Endothelial cell of umbilical vein (primary cell): ENCODE data around the gene C3orf22. TPM values are rescaled to one million over a fixed set of nuclear protein-coding genes. Genes with fewer than 3 reads are reported as not detected.

ENCODE experiments used
- BruUV-seq: library from RNA; stranded (reverse); fragments of 400-500 nt; replicated peaks from 2 replicates; lab custom pipeline; 2021; lab: Mats Ljungman, UMichigan
- CTCF ChIA-PET: fragments of 300-600, 350-600 bp; sonication (Branson Sonifier 250); formaldehyde crosslinking; loops from one replicate; lab custom pipeline; 2021; ENCODE audit warnings: antibody characterized with exemption, inconsistent platforms; lab: Charles Lee
- POLR2A ChIA-PET: fragments of 300-600, 350-600 bp; sonication (Branson Sonifier 250); formaldehyde crosslinking; loops from one replicate; lab custom pipeline; 2021; ENCODE audit warnings: antibody characterized with exemption, inconsistent platforms; lab: Charles Lee
- DNase-seq: peaks from one replicate; pipeline ENCODE4 v3.0.0-alpha.2; 2011; ENCODE audit warnings: low read depth, low spot score
- FAIRE-seq: peaks from 2 replicates; lab custom pipeline; 2011; peaks lifted over from hg19 to GRCh38; lab: Jason Lieb, UNC
- H2AFZ ChIP-seq: 2 replicates; pipeline ENCODE4 v1.6.0; 2012; ENCODE audit warnings: low read depth, low read length, control low read depth, inconsistent platforms
- H3K27ac ChIP-seq: 2 replicates; pipeline ENCODE4 v1.5.1; 2011; ENCODE audit warnings: low read depth, mild to moderate bottlenecking, control low read depth, low read length, moderate library complexity; ENCODE audit not compliant: insufficient read depth
- H3K27me3 ChIP-seq, 2 experiments: 2 replicates each; pipeline versions ENCODE4 v1.6.0 to v1.6.1; 2011; ENCODE audit warnings: low read length in 2 of 2, mixed read lengths in 1 of 2; ENCODE audit not compliant: control insufficient read depth in 2 of 2, insufficient read depth in 2 of 2
- H3K36me3 ChIP-seq, 2 experiments: 2 replicates in 1 of 2; 3 replicates in 1 of 2; pipeline ENCODE4 v1.5.1; 2011; ENCODE audit warnings: low read length in 2 of 2, mild to moderate bottlenecking in 1 of 2, moderate library complexity in 1 of 2; ENCODE audit not compliant: control insufficient read depth in 2 of 2, insufficient read depth in 2 of 2; ENCODE audit errors: extremely low read depth in 1 of 2
- H3K4me1 ChIP-seq: 3 replicates; pipeline ENCODE4 v1.5.1; 2011; ENCODE audit warnings: mild to moderate bottlenecking, low read length; ENCODE audit not compliant: control insufficient read depth, insufficient read depth; ENCODE audit errors: extremely low read depth
- H3K4me2 ChIP-seq: 2 replicates; pipeline ENCODE4 v1.6.1; 2011; ENCODE audit warnings: low read length, control low read depth, mixed read lengths; ENCODE audit not compliant: insufficient read depth
- H3K4me3 ChIP-seq, 3 experiments: fragments of 200-600 bp in 1 of 3; sonication (generic), shearing (Covaris generic) in 1 of 3; replicated peaks in 1 of 3; 2 replicates each; pipeline ENCODE4 v1.5.1; 2011 to 2016; ENCODE audit warnings: control low read depth in 3 of 3, low read length in 3 of 3, mild to moderate bottlenecking in 2 of 3, inconsistent platforms in 1 of 3, low read depth in 1 of 3, moderate library complexity in 1 of 3; ENCODE audit not compliant: insufficient read depth in 1 of 3
- H3K79me2 ChIP-seq: 2 replicates; pipeline ENCODE4 v1.6.0; 2012; ENCODE audit warnings: low read length, inconsistent platforms; ENCODE audit not compliant: control insufficient read depth, insufficient read depth
- H3K9ac ChIP-seq: replicated peaks from 2 replicates; pipeline ENCODE3; 2011; ENCODE audit warnings: low read length, control low read depth; ENCODE audit not compliant: insufficient read depth; ENCODE audit errors: extremely low read depth
- H3K9me1 ChIP-seq: replicated peaks from 3 replicates; pipeline ENCODE4 v1.6.0; 2011; ENCODE audit warnings: mild to moderate bottlenecking, low read length; ENCODE audit not compliant: control insufficient read depth, insufficient read depth; ENCODE audit errors: extremely low read depth
- H3K9me3 ChIP-seq: replicated peaks from 2 replicates; pipeline ENCODE4 v1.5.1; 2012; ENCODE audit warnings: low read length, inconsistent platforms; ENCODE audit not compliant: control insufficient read depth, insufficient read depth
- H4K20me1 ChIP-seq: replicated peaks from 2 replicates; pipeline ENCODE3; 2011; ENCODE audit warnings: mild to moderate bottlenecking, low read length; ENCODE audit not compliant: control insufficient read depth, insufficient read depth; ENCODE audit errors: extremely low read depth
- EZH2 ChIP-seq: IDR thresholded peaks from 2 replicates; pipeline ENCODE4 v1.6.1; 2012; ENCODE audit warnings: borderline replicate concordance, low read depth, mild to moderate bottlenecking, moderate library complexity, low read length, inconsistent platforms; ENCODE audit not compliant: severe bottlenecking
- FOS ChIP-seq: IDR thresholded peaks from 2 replicates; pipeline ENCODE4 v1.6.1; 2011; ENCODE audit warnings: mild to moderate bottlenecking, low read length, moderate library complexity, borderline replicate concordance; ENCODE audit not compliant: insufficient read depth
- GATA2 ChIP-seq: IDR thresholded peaks from 2 replicates; pipeline ENCODE4 v1.7.0; 2011; ENCODE audit warnings: low read depth, mild to moderate bottlenecking, moderate library complexity, mixed read lengths, low read length; ENCODE audit not compliant: insufficient read length, insufficient read depth
- JUN ChIP-seq: IDR thresholded peaks from 2 replicates; pipeline ENCODE4 v1.6.1; 2011; ENCODE audit warnings: borderline replicate concordance, low read depth; ENCODE audit not compliant: insufficient read length, insufficient read depth
- MAX ChIP-seq: IDR thresholded peaks from 2 replicates; pipeline ENCODE4 v1.6.1; 2011; ENCODE audit not compliant: insufficient read depth, insufficient read length
- POLR2A ChIP-seq: IDR thresholded peaks from 2 replicates; pipeline ENCODE4 v1.6.1; 2012; ENCODE audit warnings: low read depth, mild to moderate bottlenecking, control low read depth, low read length
- dilution Hi-C: fragments of 300-500 bp; cut with MboI; formaldehyde crosslinking; loops from one replicate; pipeline ENCODE4 v1.15.0; 2019; ENCODE audit warnings: low sequenced_read_pairs; ENCODE audit not compliant: extremely low pct_ligation_motif_present
- intact Hi-C: fragments of 100-400 bp; cut with micrococcal nuclease; formaldehyde crosslinking; loops from one replicate; pipeline ENCODE4 v1.10.0; 2022
- polyA plus RNA-seq, 4 experiments: library from polyadenylated mRNA; depleted of rRNA in 3 of 4; stranded (reverse) in 3 of 4; unstranded in 1 of 4; fragments of >200 nt; gene quantifications; 2 replicates each; pipeline versions ENCODE4 v1.2.1 to v1.2.3, GENCODE V29; 2011 to 2012; ENCODE audit warnings: missing spikeins in 1 of 4
- total RNA-seq: library from RNA; stranded (reverse); gene quantifications from 2 replicates; pipeline ENCODE4 v1.2.3, GENCODE V29; 2021
- TF ChIP-seq, protein P1 (sequence below), 2 donors: IDR thresholded peaks; 1 replicate in 1 of 2; 2 replicates in 1 of 2; pipeline ENCODE4 v1.5.1; 2011; ENCODE audit warnings: low read length in 2 of 2, mild to moderate bottlenecking in 2 of 2, moderate library complexity in 2 of 2, control low read depth in 1 of 2, inconsistent platforms in 1 of 2, low read depth in 1 of 2; ENCODE audit not compliant: insufficient read depth in 1 of 2; ENCODE audit errors: extremely low read depth in 1 of 2

Gene C3orf22
- total and polyA plus RNA-seq, 2 donors (not counting 3 experiments of a cell fraction or from before 2014, with no cell fraction given): not detected

DNA sequence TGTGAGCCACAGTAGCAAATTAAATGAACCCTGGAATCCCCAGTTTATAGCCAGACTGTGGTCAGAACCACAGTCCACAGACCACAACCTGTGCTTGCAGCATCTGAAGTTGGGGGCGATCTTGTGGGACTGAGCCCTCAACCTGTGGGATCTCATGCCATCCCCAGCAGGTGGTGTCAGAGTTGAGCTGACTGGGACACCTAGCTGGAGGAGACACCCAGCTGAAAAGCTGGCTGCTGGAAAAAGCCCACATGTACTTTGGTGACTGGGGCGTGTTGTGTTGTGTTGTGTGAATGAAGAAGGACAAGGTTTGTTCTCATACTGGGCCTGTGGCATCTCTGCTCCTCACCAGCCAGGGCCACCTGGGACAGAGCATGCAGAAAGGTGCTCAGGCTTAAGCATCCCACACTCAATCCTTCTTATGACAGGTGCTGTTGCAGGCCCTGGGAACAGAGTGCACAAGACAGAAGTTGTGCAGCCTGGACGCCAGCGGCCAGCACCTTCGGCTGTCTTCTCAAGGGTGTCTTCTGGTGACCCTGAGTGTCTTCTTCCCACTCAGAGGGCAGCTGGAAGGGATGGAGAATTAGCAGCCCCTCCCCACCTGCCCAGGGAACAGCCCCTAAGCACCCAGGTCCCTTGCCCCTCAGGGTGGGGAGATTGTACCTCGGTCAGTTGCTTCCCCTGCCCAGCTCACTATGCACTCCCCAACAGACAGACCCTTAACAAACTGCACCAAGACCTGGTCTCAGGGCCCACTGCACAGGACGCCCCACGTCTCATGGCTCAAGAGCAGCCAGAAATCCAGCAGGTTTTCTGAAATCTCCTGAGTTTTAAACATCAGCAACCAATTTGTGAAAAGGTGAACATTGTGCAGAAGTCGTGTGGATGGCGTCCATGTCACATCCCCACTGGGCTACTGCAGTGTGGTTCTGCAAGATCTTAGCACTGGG, 39.0 kb downstream of the C3orf22 start:
- DNase-seq: no peak
- intact Hi-C loops (loop anchor here (10.0 kb wide), 1 partner anchor 485 kb away; no protein-coding TSS in a partner anchor), dilution Hi-C loops (no loop called here)
- no peaks in the 10 kb centered on the region for H3K9me1 ChIP-seq
- H2AFZ ChIP-seq: no peak overlapping the region
- ChIA-PET POLR2A (no interaction called here), CTCF (interaction anchor here (0.8 to 1.3 kb wide), 3 partner anchors 131 to 1028 kb away, joined by 3 to 6 read pairs (median 5); no protein-coding TSS in a partner anchor)
- FAIRE-seq: no peak
- no peak overlapping the region for H3K4me3 ChIP-seq
- H3K4me2 ChIP-seq: no peak overlapping the region
- no peaks in the 10 kb centered on the region for H3K4me1 ChIP-seq
- H3K9me3 ChIP-seq: no peaks in the 10 kb centered on the region
- no TSS peak for BruUV-seq
- H3K36me3 ChIP-seq: no peaks in the 10 kb centered on the region
- no peaks in the 10 kb centered on the region for H4K20me1 ChIP-seq
- TF ChIP-seq MAX (no peak), EZH2 (no peak), POLR2A (no peak), FOS (no peak), JUN (no peak), GATA2 (no peak)
- TF ChIP-seq, protein P1, sequence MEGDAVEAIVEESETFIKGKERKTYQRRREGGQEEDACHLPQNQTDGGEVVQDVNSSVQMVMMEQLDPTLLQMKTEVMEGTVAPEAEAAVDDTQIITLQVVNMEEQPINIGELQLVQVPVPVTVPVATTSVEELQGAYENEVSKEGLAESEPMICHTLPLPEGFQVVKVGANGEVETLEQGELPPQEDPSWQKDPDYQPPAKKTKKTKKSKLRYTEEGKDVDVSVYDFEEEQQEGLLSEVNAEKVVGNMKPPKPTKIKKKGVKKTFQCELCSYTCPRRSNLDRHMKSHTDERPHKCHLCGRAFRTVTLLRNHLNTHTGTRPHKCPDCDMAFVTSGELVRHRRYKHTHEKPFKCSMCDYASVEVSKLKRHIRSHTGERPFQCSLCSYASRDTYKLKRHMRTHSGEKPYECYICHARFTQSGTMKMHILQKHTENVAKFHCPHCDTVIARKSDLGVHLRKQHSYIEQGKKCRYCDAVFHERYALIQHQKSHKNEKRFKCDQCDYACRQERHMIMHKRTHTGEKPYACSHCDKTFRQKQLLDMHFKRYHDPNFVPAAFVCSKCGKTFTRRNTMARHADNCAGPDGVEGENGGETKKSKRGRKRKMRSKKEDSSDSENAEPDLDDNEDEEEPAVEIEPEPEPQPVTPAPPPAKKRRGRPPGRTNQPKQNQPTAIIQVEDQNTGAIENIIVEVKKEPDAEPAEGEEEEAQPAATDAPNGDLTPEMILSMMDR (IDR thresholded peaks at IDR 0.05; ENCODE audit: extremely low read depth in 1 of 2, insufficient read depth in 1 of 2, low read depth in 1 of 2, low read length in 2 of 2): no peak
- no peak overlapping the region for H3K9ac ChIP-seq
- no peaks in the 10 kb centered on the region for H3K79me2 ChIP-seq
- H3K27ac ChIP-seq: no peak overlapping the region
- H3K27me3 ChIP-seq: peaks cover 11 to 14% of the 10 kb centered on the region in 2 experiments
